ENCODE measurements around the gene SFT2D1. TPM values are rescaled to one million over a fixed set of nuclear protein-coding genes. Genes with fewer than 3 reads are reported as not detected.

SFT2D1 gene
- total RNA-seq, 4 donors from 2014 or later: 35.2 to 65.4 (median 50.3) TPM

DNA sequence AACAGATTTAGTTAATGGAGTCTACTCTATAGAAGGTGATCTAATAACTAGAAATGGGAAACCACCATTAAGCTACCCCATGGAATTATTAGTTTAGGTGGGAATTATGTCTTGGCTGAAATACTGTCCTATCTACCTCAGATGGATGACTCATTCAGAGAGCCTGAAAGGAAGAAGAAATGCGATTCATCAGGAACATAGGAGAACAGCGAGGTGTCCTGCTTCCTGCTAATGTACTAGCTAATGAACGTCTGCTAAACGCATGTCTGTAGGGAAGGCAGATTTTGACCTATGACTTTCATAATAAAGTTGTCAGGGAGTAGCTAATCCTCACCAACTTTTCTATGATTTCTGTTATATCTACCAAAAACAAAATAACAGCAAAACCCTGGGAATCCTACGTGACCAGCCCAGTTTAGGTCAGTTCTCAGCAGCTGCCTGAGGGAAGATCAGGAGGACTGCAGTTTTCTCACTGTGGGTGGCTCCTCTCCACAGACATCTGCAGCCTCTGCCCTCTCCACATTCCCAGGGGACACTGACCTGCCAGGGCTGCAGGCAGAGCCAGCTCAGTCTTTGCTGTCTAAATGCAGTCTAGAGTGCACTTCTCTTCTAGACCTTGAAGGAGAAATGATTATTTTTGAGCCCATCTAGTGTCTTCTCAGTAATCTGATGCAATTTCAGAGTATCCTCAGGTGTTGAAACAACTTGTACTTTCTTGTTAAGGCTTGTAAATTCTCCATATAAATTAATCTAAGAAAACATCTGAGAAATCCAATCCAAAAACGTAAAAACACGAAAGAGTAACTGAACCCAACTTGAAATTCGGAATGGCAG lies 18.1 kb upstream of the SFT2D1 start:
- TF ChIP-seq, protein P1, sequence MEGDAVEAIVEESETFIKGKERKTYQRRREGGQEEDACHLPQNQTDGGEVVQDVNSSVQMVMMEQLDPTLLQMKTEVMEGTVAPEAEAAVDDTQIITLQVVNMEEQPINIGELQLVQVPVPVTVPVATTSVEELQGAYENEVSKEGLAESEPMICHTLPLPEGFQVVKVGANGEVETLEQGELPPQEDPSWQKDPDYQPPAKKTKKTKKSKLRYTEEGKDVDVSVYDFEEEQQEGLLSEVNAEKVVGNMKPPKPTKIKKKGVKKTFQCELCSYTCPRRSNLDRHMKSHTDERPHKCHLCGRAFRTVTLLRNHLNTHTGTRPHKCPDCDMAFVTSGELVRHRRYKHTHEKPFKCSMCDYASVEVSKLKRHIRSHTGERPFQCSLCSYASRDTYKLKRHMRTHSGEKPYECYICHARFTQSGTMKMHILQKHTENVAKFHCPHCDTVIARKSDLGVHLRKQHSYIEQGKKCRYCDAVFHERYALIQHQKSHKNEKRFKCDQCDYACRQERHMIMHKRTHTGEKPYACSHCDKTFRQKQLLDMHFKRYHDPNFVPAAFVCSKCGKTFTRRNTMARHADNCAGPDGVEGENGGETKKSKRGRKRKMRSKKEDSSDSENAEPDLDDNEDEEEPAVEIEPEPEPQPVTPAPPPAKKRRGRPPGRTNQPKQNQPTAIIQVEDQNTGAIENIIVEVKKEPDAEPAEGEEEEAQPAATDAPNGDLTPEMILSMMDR (IDR thresholded peaks at IDR 0.05; ENCODE audit: low read depth): no peak

DNA sequence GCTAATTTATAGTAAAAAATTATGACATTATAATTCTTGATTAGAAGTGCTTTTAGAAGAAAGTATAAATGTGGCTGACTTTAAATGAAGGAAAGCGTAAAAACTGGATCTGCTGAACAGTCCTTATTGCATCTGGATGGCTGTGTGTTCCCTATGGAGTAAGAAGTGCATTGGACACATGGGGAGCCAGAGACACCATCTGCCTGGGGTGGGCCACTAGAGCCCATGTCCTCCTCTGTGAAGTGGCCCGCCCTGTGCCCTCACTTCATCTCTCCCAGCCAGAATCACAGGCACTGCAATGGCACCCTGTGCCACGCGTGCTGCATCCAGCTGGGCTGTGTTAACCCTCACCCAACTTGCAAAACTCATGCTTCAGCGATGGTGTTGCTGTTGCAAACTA lies 13.2 kb upstream of the SFT2D1 start:
- TF ChIP-seq, protein P1 (IDR thresholded peaks at IDR 0.05; ENCODE audit: low read depth): no peak

DNA sequence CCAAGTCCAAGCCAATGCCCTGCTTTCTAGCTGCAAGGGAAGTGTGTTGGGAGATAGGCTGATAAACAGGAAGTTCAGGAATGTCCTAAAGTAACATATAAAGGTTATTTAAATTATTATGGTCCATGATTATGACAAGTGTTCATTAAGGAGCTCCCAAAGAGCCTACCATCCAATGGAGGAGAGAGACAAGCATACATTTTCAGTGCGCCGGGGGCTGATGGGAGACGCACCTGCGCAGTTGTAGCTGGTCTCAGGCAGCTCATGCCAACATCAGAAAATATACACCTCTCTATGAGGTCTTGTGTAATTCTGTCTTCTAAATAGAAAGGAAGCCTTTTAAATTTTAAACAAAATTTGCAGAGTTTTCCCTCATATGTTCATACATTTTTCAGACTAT lies 12.6 kb upstream of the SFT2D1 start:
- TF ChIP-seq, protein P1 (IDR thresholded peaks at IDR 0.05; ENCODE audit: low read depth): no peak

DNA sequence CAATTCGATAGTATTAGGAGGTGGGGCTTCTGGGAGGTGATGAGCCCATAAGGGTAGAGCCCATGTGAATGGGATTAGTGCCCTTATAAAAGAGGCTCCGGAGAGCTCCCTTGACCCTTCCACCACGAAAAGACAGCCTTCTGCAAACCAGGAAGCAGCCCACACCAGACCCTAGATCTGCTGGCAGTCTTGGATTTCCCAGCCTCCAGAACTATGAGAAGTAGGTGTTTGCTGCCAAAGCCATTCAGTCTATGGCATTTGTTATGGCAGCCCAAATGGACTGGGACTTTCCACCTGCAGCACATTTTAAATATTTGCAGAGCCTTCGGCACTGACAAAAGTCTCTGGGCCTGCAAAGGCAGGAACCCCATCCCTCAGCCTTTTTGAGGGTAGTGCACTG lies 11.8 kb upstream of the SFT2D1 start:
- TF ChIP-seq, protein P1 (IDR thresholded peaks at IDR 0.05; ENCODE audit: low read depth): no peak

DNA sequence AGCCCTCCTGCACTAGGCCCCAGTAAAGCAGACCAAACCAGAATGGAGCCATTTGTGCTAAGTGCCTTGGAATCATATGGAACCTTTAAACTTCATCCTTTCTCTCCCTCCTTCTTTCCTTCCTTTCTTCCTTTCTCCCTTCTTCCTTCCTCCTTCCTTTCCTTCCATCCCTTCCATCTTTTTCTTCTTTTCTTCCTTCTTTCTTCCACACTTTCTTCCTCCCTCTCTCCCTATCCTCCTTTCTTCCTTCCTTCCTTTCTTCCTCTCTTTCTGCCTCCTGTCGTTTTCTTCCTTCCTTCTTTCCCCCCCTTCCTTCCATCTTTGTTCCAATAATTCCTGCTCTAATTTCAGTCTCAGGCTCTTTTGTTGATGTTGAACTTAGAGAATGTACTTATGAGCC lies 11.2 kb upstream of the SFT2D1 start:
- TF ChIP-seq, protein P1 (IDR thresholded peaks at IDR 0.05; ENCODE audit: low read depth): no peak

DNA sequence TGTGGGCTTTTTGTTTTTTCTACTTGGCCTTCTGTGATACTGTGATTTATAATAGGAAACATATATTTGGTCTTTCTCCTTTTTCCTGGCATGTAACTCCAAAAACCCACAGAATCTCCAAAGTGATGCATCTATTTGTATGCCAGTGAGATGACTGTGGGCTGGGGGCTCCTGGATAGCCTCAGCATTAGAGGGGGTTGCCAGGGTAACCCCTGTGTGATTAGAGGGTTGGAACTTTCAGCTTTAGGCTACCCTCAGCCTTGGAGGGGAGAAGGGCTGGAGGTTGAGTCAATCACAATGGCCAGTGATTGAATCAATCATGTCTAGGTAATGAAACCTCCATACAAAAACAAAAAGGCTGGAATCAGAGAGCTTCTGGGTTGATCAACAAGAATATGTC lies 10.6 kb upstream of the SFT2D1 start:
- TF ChIP-seq, protein P1 (IDR thresholded peaks at IDR 0.05; ENCODE audit: low read depth): no peak

DNA sequence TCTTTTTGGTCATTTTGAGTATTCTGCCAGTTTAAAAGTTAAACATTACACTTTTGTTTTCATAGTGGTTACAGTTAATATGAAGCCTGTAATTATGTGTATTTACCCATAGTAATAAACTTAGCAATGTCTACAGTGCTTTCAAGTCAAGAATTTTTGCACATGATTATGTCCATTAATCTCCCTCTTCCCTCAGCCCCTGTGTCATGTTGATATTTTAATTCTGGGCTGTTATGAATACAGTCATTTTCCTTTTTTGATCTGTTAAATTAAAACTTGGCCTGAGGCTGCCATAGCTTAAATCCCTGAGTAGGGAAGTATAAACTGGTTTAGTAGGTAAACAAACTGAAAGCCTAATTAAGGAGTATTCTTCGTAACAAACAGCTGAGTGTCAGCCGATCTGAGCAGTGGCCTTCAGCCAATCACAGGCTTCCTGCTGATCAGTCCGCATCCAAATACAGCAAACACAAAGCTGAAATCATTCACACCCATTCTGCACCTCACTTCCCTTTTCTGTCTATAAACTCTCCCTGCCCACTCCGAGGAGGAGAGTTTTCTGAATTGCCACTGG lies 9.5 kb upstream of the SFT2D1 start:
- TF ChIP-seq, protein P1 (IDR thresholded peaks at IDR 0.05; ENCODE audit: low read depth): no peak

All from subcutaneous adipose tissue (tissue), 4 donors.